ENCODE data around the gene SOCS6.
"Not testable (repeated sequence)": the region's sequence is repeated elsewhere in the genome, so short reads cannot be mapped to it uniquely, and the experiment has no call there.

SOCS6 gene

GRCh38 chr18:70354771-70355170 lies 65.9 kb downstream of the SOCS6 start:
- no peaks in the 10 kb centered on the region for H3K27me3 ChIP-seq (replicated peaks in 2 of 5; ENCODE audit: control insufficient read depth in 4 of 5, insufficient read depth in 5 of 5, low read length in 4 of 5)
- H3K9me3 ChIP-seq (ENCODE audit: control extremely low read depth in 1 of 5, control insufficient read depth in 4 of 5, insufficient read depth in 2 of 5, low read depth in 1 of 5, low read length in 4 of 5): peaks cover 0 to 8% (median 3%) of the 10 kb centered on the region in 5 experiments
- ChIA-PET POLR2A (no interaction called here), CTCF (no interaction called here)
- DNase-seq: no peak
- 100% methylated on average over 1 of the region's 2 CpGs for WGBS (ENCODE audit: insufficient coverage)
- no peak overlapping the region for H3K4me3 ChIP-seq (ENCODE audit: control insufficient read depth in 1 of 7, extremely low read depth in 1 of 7, insufficient read depth in 4 of 7, low read depth in 2 of 7, low read length in 6 of 7)
- H3K4me1 ChIP-seq (ENCODE audit: control extremely low read depth in 1 of 4, control insufficient read depth in 4 of 4, insufficient read depth in 4 of 4, low read length in 3 of 4): no peaks in the 10 kb centered on the region
- peaks cover 0 to 4% (median 0%) of the 10 kb centered on the region in 4 experiments for H3K36me3 ChIP-seq (ENCODE audit: control insufficient read depth in 4 of 4, insufficient read depth in 4 of 4, low read length in 3 of 4)
- no peak overlapping the region for H3K27ac ChIP-seq (ENCODE audit: insufficient read depth in 1 of 2, low read depth in 1 of 2, low read length in 2 of 2, poor library complexity in 1 of 2, severe bottlenecking in 2 of 2)

GRCh38 chr18:70355620-70356385 lies 67.0 kb downstream of the SOCS6 start:
- no peak for DNase-seq
- Histone ChIP-seq H3K36me3 (ENCODE audit: control insufficient read depth in 4 of 4, insufficient read depth in 4 of 4, low read length in 3 of 4) (no peaks in the 10 kb centered on the region), H3K27me3 (replicated peaks in 2 of 5; ENCODE audit: control insufficient read depth in 4 of 5, insufficient read depth in 5 of 5, low read length in 4 of 5) (no peaks in the 10 kb centered on the region), H3K27ac (ENCODE audit: insufficient read depth in 1 of 2, low read depth in 1 of 2, low read length in 2 of 2, poor library complexity in 1 of 2, severe bottlenecking in 2 of 2) (no peak overlapping the region), H3K9me3 (ENCODE audit: control extremely low read depth in 1 of 5, control insufficient read depth in 4 of 5, insufficient read depth in 2 of 5, low read depth in 1 of 5, low read length in 4 of 5) (peaks cover 0 to 8% (median 3%) of the 10 kb centered on the region in 5 experiments), H3K4me3 (ENCODE audit: control insufficient read depth in 1 of 7, extremely low read depth in 1 of 7, insufficient read depth in 4 of 7, low read depth in 2 of 7, low read length in 6 of 7) (no peak overlapping the region), H3K4me1 (ENCODE audit: control extremely low read depth in 1 of 4, control insufficient read depth in 4 of 4, insufficient read depth in 4 of 4, low read length in 3 of 4) (no peaks in the 10 kb centered on the region)
- CTCF ChIA-PET: no interaction called here
- 96% methylated on average over 4 of the region's 5 CpGs for WGBS (ENCODE audit: insufficient coverage)
- POLR2A ChIA-PET: no interaction called here

- H3K4me1 ChIP-seq (ENCODE audit: control extremely low read depth in 1 of 4, control insufficient read depth in 4 of 4, insufficient read depth in 4 of 4, low read length in 3 of 4); H3K4me3 ChIP-seq (ENCODE audit: control insufficient read depth in 1 of 7, extremely low read depth in 1 of 7, insufficient read depth in 4 of 7, low read depth in 2 of 7, low read length in 6 of 7); H3K27ac ChIP-seq (ENCODE audit: insufficient read depth in 1 of 2, low read depth in 1 of 2, low read length in 2 of 2, poor library complexity in 1 of 2, severe bottlenecking in 2 of 2); H3K27me3 ChIP-seq (replicated peaks in 2 of 5; ENCODE audit: control insufficient read depth in 4 of 5, insufficient read depth in 5 of 5, low read length in 4 of 5); H3K9me3 ChIP-seq (ENCODE audit: control extremely low read depth in 1 of 5, control insufficient read depth in 4 of 5, insufficient read depth in 2 of 5, low read depth in 1 of 5, low read length in 4 of 5); H3K36me3 ChIP-seq (ENCODE audit: control insufficient read depth in 4 of 4, insufficient read depth in 4 of 4, low read length in 3 of 4); POLR2A ChIA-PET; DNase-seq: not testable (repeated sequence)
- CTCF ChIA-PET: interaction anchor here (1.3 kb wide), 1 partner anchor 8 kb away, joined by 3 read pairs; no protein-coding TSS in a partner anchor
- 95% methylated on average over 3 of the region's 5 CpGs for WGBS (ENCODE audit: insufficient coverage)
Measured at GRCh38 chr18:70358105-70358406, 69.2 kb downstream of the SOCS6 start.

GRCh38 chr18:70359071-70359470 lies 70.2 kb downstream of the SOCS6 start:
- WGBS (ENCODE audit: insufficient coverage): 100% methylated on average over 2 of the region's 6 CpGs

GRCh38 chr18:70362258-70362657 lies 73.4 kb downstream of the SOCS6 start:
- DNase-seq: no peak
- CTCF ChIA-PET: no interaction called here
- no peaks in the 10 kb centered on the region for H3K4me1 ChIP-seq (ENCODE audit: control extremely low read depth in 1 of 4, control insufficient read depth in 4 of 4, insufficient read depth in 4 of 4, low read length in 3 of 4)
- H3K27ac ChIP-seq (ENCODE audit: insufficient read depth in 1 of 2, low read depth in 1 of 2, low read length in 2 of 2, poor library complexity in 1 of 2, severe bottlenecking in 2 of 2): no peak overlapping the region
- H3K9me3 ChIP-seq (ENCODE audit: control extremely low read depth in 1 of 5, control insufficient read depth in 4 of 5, insufficient read depth in 2 of 5, low read depth in 1 of 5, low read length in 4 of 5): no peaks in the 10 kb centered on the region
- H3K36me3 ChIP-seq (ENCODE audit: control insufficient read depth in 4 of 4, insufficient read depth in 4 of 4, low read length in 3 of 4): no peaks in the 10 kb centered on the region
- no peak overlapping the region for H3K4me3 ChIP-seq (ENCODE audit: control insufficient read depth in 1 of 7, extremely low read depth in 1 of 7, insufficient read depth in 4 of 7, low read depth in 2 of 7, low read length in 6 of 7)
- WGBS (ENCODE audit: insufficient coverage): 91% methylated on average over 4 of the region's 4 CpGs
- POLR2A ChIA-PET: no interaction called here
- no peaks in the 10 kb centered on the region for H3K27me3 ChIP-seq (replicated peaks in 2 of 5; ENCODE audit: control insufficient read depth in 4 of 5, insufficient read depth in 5 of 5, low read length in 4 of 5)

More at GRCh38 chr18:70359071-70359470, 70.2 kb downstream of the SOCS6 start:
- Histone ChIP-seq H3K27me3 (replicated peaks in 2 of 5; ENCODE audit: control insufficient read depth in 4 of 5, insufficient read depth in 5 of 5, low read length in 4 of 5) (no peaks in the 10 kb centered on the region), H3K36me3 (ENCODE audit: control insufficient read depth in 4 of 4, insufficient read depth in 4 of 4, low read length in 3 of 4) (no peaks in the 10 kb centered on the region), H3K27ac (ENCODE audit: insufficient read depth in 1 of 2, low read depth in 1 of 2, low read length in 2 of 2, poor library complexity in 1 of 2, severe bottlenecking in 2 of 2) (no peak overlapping the region), H3K9me3 (ENCODE audit: control extremely low read depth in 1 of 5, control insufficient read depth in 4 of 5, insufficient read depth in 2 of 5, low read depth in 1 of 5, low read length in 4 of 5) (peaks cover 0 to 8% (median 3%) of the 10 kb centered on the region in 5 experiments), H3K4me1 (ENCODE audit: control extremely low read depth in 1 of 4, control insufficient read depth in 4 of 4, insufficient read depth in 4 of 4, low read length in 3 of 4) (no peaks in the 10 kb centered on the region), H3K4me3 (ENCODE audit: control insufficient read depth in 1 of 7, extremely low read depth in 1 of 7, insufficient read depth in 4 of 7, low read depth in 2 of 7, low read length in 6 of 7) (no peak overlapping the region)
- POLR2A ChIA-PET: no interaction called here
- no peak for DNase-seq
- CTCF ChIA-PET: no interaction called here

- DNase-seq: no peak
Measured at GRCh38 chr18:70363861-70364260, 75.0 kb downstream of the SOCS6 start.

GRCh38 chr18:70365361-70365760 lies 76.5 kb downstream of the SOCS6 start:
- DNase-seq: no peak
- no peaks in the 10 kb centered on the region for H3K27me3 ChIP-seq (replicated peaks in 2 of 5; ENCODE audit: control insufficient read depth in 4 of 5, insufficient read depth in 5 of 5, low read length in 4 of 5)
- no peak overlapping the region for H3K4me3 ChIP-seq (ENCODE audit: control insufficient read depth in 1 of 7, extremely low read depth in 1 of 7, insufficient read depth in 4 of 7, low read depth in 2 of 7, low read length in 6 of 7)
- no peaks in the 10 kb centered on the region for H3K9me3 ChIP-seq (ENCODE audit: control extremely low read depth in 1 of 5, control insufficient read depth in 4 of 5, insufficient read depth in 2 of 5, low read depth in 1 of 5, low read length in 4 of 5)
- no peaks in the 10 kb centered on the region for H3K36me3 ChIP-seq (ENCODE audit: control insufficient read depth in 4 of 4, insufficient read depth in 4 of 4, low read length in 3 of 4)
- H3K4me1 ChIP-seq (ENCODE audit: control extremely low read depth in 1 of 4, control insufficient read depth in 4 of 4, insufficient read depth in 4 of 4, low read length in 3 of 4): no peaks in the 10 kb centered on the region
- H3K27ac ChIP-seq (ENCODE audit: insufficient read depth in 1 of 2, low read depth in 1 of 2, low read length in 2 of 2, poor library complexity in 1 of 2, severe bottlenecking in 2 of 2): no peak overlapping the region
- CTCF ChIA-PET: no interaction called here
- POLR2A ChIA-PET: no interaction called here
- WGBS (ENCODE audit: insufficient coverage): 100% methylated on average over 2 of the region's 3 CpGs

More at GRCh38 chr18:70363861-70364260, 75.0 kb downstream of the SOCS6 start:
- H3K36me3 ChIP-seq (ENCODE audit: control insufficient read depth in 4 of 4, insufficient read depth in 4 of 4, low read length in 3 of 4): no peaks in the 10 kb centered on the region
- no peak overlapping the region for H3K4me3 ChIP-seq (ENCODE audit: control insufficient read depth in 1 of 7, extremely low read depth in 1 of 7, insufficient read depth in 4 of 7, low read depth in 2 of 7, low read length in 6 of 7)
- POLR2A ChIA-PET: no interaction called here
- 100% methylated on average over 1 of the region's 2 CpGs for WGBS (ENCODE audit: insufficient coverage)
- no peaks in the 10 kb centered on the region for H3K27me3 ChIP-seq (replicated peaks in 2 of 5; ENCODE audit: control insufficient read depth in 4 of 5, insufficient read depth in 5 of 5, low read length in 4 of 5)
- H3K27ac ChIP-seq (ENCODE audit: insufficient read depth in 1 of 2, low read depth in 1 of 2, low read length in 2 of 2, poor library complexity in 1 of 2, severe bottlenecking in 2 of 2): no peak overlapping the region
- H3K9me3 ChIP-seq (ENCODE audit: control extremely low read depth in 1 of 5, control insufficient read depth in 4 of 5, insufficient read depth in 2 of 5, low read depth in 1 of 5, low read length in 4 of 5): no peaks in the 10 kb centered on the region
- CTCF ChIA-PET: no interaction called here
- no peaks in the 10 kb centered on the region for H3K4me1 ChIP-seq (ENCODE audit: control extremely low read depth in 1 of 4, control insufficient read depth in 4 of 4, insufficient read depth in 4 of 4, low read length in 3 of 4)
